ENCODE measurements around the gene BCL2L2.

BCL2L2 gene

DNA sequence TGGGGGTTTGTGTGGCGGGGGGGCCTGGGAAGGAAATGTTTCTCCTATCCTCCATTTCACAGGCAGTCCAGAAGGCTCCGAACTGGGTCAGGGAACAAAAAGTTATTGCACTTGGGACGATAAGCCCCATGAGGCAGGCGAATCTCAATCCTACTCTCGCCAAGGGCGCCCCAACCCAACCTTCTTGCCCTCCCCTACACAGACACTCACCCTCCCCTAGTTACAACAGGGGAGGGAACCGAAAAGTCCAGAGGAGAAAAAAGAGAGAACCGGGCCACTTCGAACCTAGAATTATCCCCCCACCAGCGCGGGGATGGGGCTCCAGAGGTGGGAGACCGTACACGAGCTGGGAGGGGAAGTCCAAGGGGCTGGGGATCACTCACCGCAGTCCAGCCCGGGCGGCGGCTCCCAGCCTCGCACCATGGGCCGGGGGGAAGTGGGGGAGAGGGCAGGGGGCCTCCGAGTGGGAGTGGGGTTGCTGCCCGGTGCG lies 21.1 kb upstream of the BCL2L2 start:
- Histone ChIP-seq H3K36me3 (ENCODE audit: control insufficient read depth in 2 of 2, insufficient read depth in 1 of 2, low read length in 2 of 2) (peaks cover 0 to 3% of the 10 kb centered on the region in 2 experiments; a peak in 1 of 3 replicates), H3K27ac (ENCODE audit: extremely low read depth, low read depth, low read length) (peak overlapping the region; percentile 78), H3K4me3 (ENCODE audit: low read depth, low read length) (peak overlapping the region; percentile 90), H3K4me1 (ENCODE audit: control insufficient read depth, insufficient read depth, low read length) (peaks cover 12% of the 10 kb centered on the region), H3K9me3 (ENCODE audit: control insufficient read depth, insufficient read depth, low read depth, low read length) (no peaks in the 10 kb centered on the region)
- POLR2A ChIA-PET, result interaction anchor here (0.7 to 3.1 kb wide), 9 partner anchors 9 to 179 kb away, joined by 3 to 41 read pairs (median 8); partner anchors contain the start of genes BCL2L2, PABPN1 and PPP1R3E
- CTCF ChIA-PET, result interaction anchor here (0.6 to 2.2 kb wide), 6 partner anchors 9 to 282 kb away, joined by 3 to 8 read pairs (median 6); partner anchors contain the start of gene AP1G2
- TF ChIP-seq, protein P1, sequence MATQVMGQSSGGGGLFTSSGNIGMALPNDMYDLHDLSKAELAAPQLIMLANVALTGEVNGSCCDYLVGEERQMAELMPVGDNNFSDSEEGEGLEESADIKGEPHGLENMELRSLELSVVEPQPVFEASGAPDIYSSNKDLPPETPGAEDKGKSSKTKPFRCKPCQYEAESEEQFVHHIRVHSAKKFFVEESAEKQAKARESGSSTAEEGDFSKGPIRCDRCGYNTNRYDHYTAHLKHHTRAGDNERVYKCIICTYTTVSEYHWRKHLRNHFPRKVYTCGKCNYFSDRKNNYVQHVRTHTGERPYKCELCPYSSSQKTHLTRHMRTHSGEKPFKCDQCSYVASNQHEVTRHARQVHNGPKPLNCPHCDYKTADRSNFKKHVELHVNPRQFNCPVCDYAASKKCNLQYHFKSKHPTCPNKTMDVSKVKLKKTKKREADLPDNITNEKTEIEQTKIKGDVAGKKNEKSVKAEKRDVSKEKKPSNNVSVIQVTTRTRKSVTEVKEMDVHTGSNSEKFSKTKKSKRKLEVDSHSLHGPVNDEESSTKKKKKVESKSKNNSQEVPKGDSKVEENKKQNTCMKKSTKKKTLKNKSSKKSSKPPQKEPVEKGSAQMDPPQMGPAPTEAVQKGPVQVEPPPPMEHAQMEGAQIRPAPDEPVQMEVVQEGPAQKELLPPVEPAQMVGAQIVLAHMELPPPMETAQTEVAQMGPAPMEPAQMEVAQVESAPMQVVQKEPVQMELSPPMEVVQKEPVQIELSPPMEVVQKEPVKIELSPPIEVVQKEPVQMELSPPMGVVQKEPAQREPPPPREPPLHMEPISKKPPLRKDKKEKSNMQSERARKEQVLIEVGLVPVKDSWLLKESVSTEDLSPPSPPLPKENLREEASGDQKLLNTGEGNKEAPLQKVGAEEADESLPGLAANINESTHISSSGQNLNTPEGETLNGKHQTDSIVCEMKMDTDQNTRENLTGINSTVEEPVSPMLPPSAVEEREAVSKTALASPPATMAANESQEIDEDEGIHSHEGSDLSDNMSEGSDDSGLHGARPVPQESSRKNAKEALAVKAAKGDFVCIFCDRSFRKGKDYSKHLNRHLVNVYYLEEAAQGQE (tag by site-specific recombination; IDR thresholded peaks at IDR 0.05), result no peak
- TF ChIP-seq GLIS2 (tag by site-specific recombination; IDR thresholded peaks at IDR 0.05), result peak; percentile 5
- TF ChIP-seq, protein P2, sequence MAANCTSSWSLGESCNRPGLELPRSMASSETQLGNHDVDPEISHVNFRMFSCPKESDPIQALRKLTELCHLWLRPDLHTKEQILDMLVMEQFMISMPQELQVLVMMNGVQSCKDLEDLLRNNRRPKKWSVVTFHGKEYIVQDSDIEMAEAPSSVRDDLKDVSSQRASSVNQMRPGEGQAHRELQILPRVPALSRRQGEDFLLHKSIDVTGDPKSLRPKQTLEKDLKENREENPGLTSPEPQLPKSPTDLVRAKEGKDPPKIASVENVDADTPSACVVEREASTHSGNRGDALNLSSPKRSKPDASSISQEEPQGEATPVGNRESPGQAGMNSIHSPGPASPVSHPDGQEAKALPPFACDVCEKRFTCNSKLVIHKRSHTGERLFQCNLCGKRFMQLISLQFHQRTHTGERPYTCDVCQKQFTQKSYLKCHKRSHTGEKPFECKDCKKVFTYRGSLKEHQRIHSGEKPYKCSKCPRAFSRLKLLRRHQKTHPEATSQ (tag by site-specific recombination; IDR thresholded peaks at IDR 0.05), result 0 out of 2 replicates have a peak, but pooled peaks have one; percentile 42
- no peak for TF ChIP-seq KLF1 (tag by site-specific recombination; IDR thresholded peaks at IDR 0.05)
- TF ChIP-seq ZNF76 (tag by site-specific recombination; IDR thresholded peaks at IDR 0.05; ENCODE audit: borderline replicate concordance, low read depth), result no peak
- peak; percentile 42; the same call in 1 of the 2 replicates for TF ChIP-seq ZNF391 (tag by site-specific recombination; IDR thresholded peaks at IDR 0.05; ENCODE audit: borderline replicate concordance, low read depth)
- TF ChIP-seq ZBTB8A (tag by site-specific recombination; IDR thresholded peaks at IDR 0.05), result no peak
- TF ChIP-seq ZNF202 (tag by site-specific recombination; IDR thresholded peaks at IDR 0.05; ENCODE audit: borderline replicate concordance), result no peak
- no peak for TF ChIP-seq RBAK (tag by site-specific recombination; IDR thresholded peaks at IDR 0.05)
- TF ChIP-seq, protein P3, sequence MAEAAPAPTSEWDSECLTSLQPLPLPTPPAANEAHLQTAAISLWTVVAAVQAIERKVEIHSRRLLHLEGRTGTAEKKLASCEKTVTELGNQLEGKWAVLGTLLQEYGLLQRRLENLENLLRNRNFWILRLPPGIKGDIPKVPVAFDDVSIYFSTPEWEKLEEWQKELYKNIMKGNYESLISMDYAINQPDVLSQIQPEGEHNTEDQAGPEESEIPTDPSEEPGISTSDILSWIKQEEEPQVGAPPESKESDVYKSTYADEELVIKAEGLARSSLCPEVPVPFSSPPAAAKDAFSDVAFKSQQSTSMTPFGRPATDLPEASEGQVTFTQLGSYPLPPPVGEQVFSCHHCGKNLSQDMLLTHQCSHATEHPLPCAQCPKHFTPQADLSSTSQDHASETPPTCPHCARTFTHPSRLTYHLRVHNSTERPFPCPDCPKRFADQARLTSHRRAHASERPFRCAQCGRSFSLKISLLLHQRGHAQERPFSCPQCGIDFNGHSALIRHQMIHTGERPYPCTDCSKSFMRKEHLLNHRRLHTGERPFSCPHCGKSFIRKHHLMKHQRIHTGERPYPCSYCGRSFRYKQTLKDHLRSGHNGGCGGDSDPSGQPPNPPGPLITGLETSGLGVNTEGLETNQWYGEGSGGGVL (tag by site-specific recombination; IDR thresholded peaks at IDR 0.05), result peak; percentile 91

DNA sequence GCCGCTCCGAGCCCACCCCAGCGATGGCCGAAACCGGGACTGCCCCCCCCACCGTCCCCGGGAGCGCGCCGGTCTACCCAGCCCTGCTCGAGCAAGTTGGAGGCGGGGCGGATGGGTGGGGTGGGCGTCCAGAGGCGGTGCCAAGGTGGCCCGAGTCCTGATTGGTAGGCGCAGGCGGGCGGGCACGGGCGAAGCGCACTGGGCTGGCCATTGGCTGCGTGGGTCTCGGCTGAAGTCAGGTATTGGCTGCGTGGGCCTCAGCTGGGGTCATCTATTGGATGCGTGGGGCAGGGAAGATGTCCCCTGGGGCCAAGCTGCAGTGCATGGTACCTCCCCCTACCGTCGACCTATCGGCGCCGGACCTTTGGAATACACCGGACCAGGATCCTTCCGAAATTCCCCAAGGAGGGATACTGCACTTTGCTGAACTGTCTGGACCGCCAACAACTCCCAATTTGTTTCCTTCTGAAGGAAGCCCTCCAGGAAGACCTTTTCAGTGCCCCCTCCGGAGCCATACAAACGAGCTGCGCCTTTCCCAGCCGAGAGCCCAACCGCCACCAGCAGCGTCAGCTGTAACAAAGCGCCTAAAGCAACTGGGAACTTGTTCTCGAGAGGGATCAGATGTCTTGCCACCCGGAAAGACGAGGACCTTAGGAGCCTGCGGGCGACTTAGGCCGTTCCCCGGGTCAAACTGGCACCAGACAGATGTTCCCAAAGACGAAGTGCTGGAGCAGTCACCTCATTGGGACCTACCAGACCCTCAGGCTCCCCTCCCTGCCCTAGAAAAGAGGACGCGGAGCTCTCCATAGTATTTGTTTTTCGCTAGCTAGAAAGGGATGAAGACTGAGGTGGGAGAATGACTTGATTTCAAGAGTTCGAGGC lies 20.4 kb upstream of the BCL2L2 start, which contains the start of gene HOMEZ:
Gene HOMEZ, minus strand, starts transcription at position 113 of the 882 bp plus-strand sequence. CDS start 180 bp downstream, outside the sequence.
- peaks cover 12% of the 10 kb centered on the region for H3K4me1 ChIP-seq (ENCODE audit: control insufficient read depth, insufficient read depth, low read length)
- peak within 1 kb of the TSS; percentile 96 for H3K27ac ChIP-seq (ENCODE audit: extremely low read depth, low read depth, low read length)
- H3K36me3 ChIP-seq (ENCODE audit: control insufficient read depth in 2 of 2, insufficient read depth in 1 of 2, low read length in 2 of 2), result peaks cover 0 to 3% of the 10 kb centered on the region in 2 experiments; a peak in 1 of 3 replicates
- H3K9me3 ChIP-seq (ENCODE audit: control insufficient read depth, insufficient read depth, low read depth, low read length), result no peaks in the 10 kb centered on the region
- ChIA-PET POLR2A (interaction anchor here (0.6 to 3.1 kb wide), 15 partner anchors 10 to 567 kb away, joined by 3 to 41 read pairs (median 5); partner anchors contain the start of genes BCL2L2, HAUS4, PABPN1 and PPP1R3E), CTCF (interaction anchor here (0.6 to 2.2 kb wide), 9 partner anchors 9 to 281 kb away, joined by 3 to 8 read pairs (median 3); partner anchors contain the start of gene AP1G2)
- peak within 1 kb of the TSS; percentile 90 for H3K4me3 ChIP-seq (ENCODE audit: low read depth, low read length)
- TF ChIP-seq ZNF24 (tag by site-specific recombination; IDR thresholded peaks at IDR 0.05), result peak; percentile 38; the same call in 1 of the 2 replicates
- TF ChIP-seq ZNF202 (tag by site-specific recombination; IDR thresholded peaks at IDR 0.05; ENCODE audit: borderline replicate concordance), result no peak
- TF ChIP-seq, protein P4, sequence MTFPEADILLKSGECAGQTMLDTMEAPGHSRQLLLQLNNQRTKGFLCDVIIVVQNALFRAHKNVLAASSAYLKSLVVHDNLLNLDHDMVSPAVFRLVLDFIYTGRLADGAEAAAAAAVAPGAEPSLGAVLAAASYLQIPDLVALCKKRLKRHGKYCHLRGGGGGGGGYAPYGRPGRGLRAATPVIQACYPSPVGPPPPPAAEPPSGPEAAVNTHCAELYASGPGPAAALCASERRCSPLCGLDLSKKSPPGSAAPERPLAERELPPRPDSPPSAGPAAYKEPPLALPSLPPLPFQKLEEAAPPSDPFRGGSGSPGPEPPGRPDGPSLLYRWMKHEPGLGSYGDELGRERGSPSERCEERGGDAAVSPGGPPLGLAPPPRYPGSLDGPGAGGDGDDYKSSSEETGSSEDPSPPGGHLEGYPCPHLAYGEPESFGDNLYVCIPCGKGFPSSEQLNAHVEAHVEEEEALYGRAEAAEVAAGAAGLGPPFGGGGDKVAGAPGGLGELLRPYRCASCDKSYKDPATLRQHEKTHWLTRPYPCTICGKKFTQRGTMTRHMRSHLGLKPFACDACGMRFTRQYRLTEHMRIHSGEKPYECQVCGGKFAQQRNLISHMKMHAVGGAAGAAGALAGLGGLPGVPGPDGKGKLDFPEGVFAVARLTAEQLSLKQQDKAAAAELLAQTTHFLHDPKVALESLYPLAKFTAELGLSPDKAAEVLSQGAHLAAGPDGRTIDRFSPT (tag by site-specific recombination; IDR thresholded peaks at IDR 0.05), result peak; percentile 94
- no peak; the same call in 1 of the 2 replicates for TF ChIP-seq ZNF76 (tag by site-specific recombination; IDR thresholded peaks at IDR 0.05; ENCODE audit: borderline replicate concordance, low read depth)
- TF ChIP-seq ZNF423 (tag by site-specific recombination; IDR thresholded peaks at IDR 0.05), result peak; percentile 87
- no peak for TF ChIP-seq ZFP3 (tag by site-specific recombination; IDR thresholded peaks at IDR 0.05; ENCODE audit: low read depth)
- peak; percentile 78 for TF ChIP-seq KLF9 (tag by site-specific recombination; IDR thresholded peaks at IDR 0.05; ENCODE audit: low read depth)
- no peak for TF ChIP-seq SCRT2 (tag by site-specific recombination; IDR thresholded peaks at IDR 0.05)
- TF ChIP-seq, protein P1 (tag by site-specific recombination; IDR thresholded peaks at IDR 0.05), result peak; percentile 83
- TF ChIP-seq ZNF658 (tag by site-specific recombination; IDR thresholded peaks at IDR 0.05), result no peak

All from HEK293 (cell line).